Kidney epithelial cell (primary cell): Measurements from ENCODE around the gene SLC30A2. TPM values are rescaled to one million over a fixed set of nuclear protein-coding genes. Genes with fewer than 3 reads are reported as not detected.

Source experiments
- DNase-seq: peaks from one replicate; pipeline ENCODE4 v3.0.0-alpha.2; 2010; ENCODE audit warnings: low read depth
- H3K27me3 ChIP-seq: 2 replicates; pipeline ENCODE4 v1.6.0; 2011; ENCODE audit warnings: low read length; ENCODE audit not compliant: control insufficient read depth, insufficient read depth
- H3K36me3 ChIP-seq: 2 replicates; pipeline ENCODE4 v1.5.1; 2011; ENCODE audit warnings: low read length; ENCODE audit not compliant: control insufficient read depth, insufficient read depth
- H3K4me3 ChIP-seq: 2 replicates; pipeline ENCODE4 v1.5.1; 2011; ENCODE audit warnings: low read depth, mild to moderate bottlenecking, control low read depth, low read length
- total RNA-seq: library from RNA; depleted of rRNA; stranded (reverse); fragments of >200 nt; gene quantifications from 2 replicates; pipeline ENCODE4 v1.2.3, GENCODE V29; 2015
- TF ChIP-seq, protein P1 (sequence below): IDR thresholded peaks from 2 replicates; pipeline ENCODE4 v1.5.1; 2011; ENCODE audit warnings: mild to moderate bottlenecking, moderate library complexity, low read length, control low read depth, inconsistent platforms; ENCODE audit not compliant: insufficient read depth, poor library complexity, severe bottlenecking

Gene SLC30A2
- total RNA-seq, 1 donor from 2014 or later: 0.75 TPM

DNA sequence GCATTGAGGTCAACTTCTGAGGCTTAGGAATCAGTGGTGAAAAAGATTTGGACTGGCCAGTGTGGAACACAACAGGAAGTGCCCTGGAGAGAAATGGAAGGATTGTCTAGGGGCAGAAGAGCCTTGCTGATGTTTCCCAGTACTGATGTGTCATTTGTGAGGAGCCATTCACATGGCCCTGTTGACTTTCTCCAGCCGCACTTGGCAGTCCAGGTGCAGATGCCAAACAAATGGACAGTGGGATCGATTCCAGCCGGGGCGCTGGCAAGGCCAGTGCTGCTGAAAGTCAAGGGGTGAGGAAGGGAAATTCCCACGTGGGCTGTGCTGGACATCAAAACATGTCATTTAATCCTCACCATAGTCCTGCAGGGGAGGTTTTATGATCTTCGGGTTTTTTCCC, 26.4 kb upstream of the SLC30A2 start:
- Histone ChIP-seq H3K36me3 (no peaks in the 10 kb centered on the region), H3K4me3 (no peak overlapping the region), H3K27me3 (peaks cover 10% of the 10 kb centered on the region)
- TF ChIP-seq, protein P1, sequence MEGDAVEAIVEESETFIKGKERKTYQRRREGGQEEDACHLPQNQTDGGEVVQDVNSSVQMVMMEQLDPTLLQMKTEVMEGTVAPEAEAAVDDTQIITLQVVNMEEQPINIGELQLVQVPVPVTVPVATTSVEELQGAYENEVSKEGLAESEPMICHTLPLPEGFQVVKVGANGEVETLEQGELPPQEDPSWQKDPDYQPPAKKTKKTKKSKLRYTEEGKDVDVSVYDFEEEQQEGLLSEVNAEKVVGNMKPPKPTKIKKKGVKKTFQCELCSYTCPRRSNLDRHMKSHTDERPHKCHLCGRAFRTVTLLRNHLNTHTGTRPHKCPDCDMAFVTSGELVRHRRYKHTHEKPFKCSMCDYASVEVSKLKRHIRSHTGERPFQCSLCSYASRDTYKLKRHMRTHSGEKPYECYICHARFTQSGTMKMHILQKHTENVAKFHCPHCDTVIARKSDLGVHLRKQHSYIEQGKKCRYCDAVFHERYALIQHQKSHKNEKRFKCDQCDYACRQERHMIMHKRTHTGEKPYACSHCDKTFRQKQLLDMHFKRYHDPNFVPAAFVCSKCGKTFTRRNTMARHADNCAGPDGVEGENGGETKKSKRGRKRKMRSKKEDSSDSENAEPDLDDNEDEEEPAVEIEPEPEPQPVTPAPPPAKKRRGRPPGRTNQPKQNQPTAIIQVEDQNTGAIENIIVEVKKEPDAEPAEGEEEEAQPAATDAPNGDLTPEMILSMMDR: no peak
- no peak for DNase-seq

GRCh38 chr1:26070963-26071342, 25.0 kb upstream of the SLC30A2 start:
- TF ChIP-seq, protein P1: no peak
- H3K36me3 ChIP-seq: no peaks in the 10 kb centered on the region
- peaks cover 13% of the 10 kb centered on the region for H3K27me3 ChIP-seq
- no peak for DNase-seq
- no peak overlapping the region for H3K4me3 ChIP-seq

DNA sequence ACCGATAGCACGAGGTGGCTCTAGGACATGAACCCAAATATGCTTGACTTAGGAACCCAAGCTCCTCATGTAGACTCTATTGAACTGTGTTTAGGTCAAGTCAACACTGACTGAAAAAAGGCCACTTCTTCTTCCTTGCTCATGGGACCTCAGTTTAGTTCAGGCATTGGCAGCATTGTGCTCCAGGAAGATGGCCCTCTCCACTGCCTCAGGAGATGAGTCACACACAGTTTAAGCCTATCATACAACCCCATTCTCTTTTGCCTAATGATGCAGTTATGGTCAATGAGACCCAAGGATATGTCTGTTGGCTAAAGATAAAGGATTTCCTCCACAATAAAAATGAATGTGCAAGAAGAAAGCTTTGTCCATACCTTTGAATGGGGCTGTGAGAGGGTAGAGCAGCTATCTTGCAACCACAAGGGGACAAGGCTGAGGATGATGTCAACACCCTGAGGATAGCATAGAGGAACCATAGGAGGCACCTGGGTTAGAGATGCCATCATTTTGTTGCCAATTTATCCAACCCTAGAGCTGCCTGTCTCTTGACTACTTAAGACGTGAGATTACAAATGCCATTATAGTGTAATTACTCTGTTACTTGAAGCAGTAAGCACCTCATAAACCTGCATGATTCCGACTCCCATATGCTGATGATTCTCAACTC, 24.5 kb upstream of the SLC30A2 start:
- TF ChIP-seq, protein P1: no peak
- Histone ChIP-seq H3K36me3 (no peaks in the 10 kb centered on the region), H3K4me3 (no peak overlapping the region), H3K27me3 (peaks cover 11% of the 10 kb centered on the region)
- no peak for DNase-seq

GRCh38 chr1:26069941-26070295, 24.0 kb upstream of the SLC30A2 start:
- peaks cover 11% of the 10 kb centered on the region for H3K27me3 ChIP-seq
- H3K36me3 ChIP-seq: no peaks in the 10 kb centered on the region
- TF ChIP-seq, protein P1: no peak
- no peak overlapping the region for H3K4me3 ChIP-seq
- DNase-seq: no peak

GRCh38 chr1:26067432-26067911, 21.6 kb upstream of the SLC30A2 start, which contains the start of gene TRIM63:
TRIM63 (minus strand) TSS chr1:26067630; CDS start chr1:26067494, 136 bp downstream.
- DNase-seq: no peak
- TF ChIP-seq, protein P1: no peak
- Histone ChIP-seq H3K4me3 (no peak within 1 kb of the TSS), H3K36me3 (no peaks in the 10 kb centered on the region), H3K27me3 (peaks cover 9% of the 10 kb centered on the region)

DNA sequence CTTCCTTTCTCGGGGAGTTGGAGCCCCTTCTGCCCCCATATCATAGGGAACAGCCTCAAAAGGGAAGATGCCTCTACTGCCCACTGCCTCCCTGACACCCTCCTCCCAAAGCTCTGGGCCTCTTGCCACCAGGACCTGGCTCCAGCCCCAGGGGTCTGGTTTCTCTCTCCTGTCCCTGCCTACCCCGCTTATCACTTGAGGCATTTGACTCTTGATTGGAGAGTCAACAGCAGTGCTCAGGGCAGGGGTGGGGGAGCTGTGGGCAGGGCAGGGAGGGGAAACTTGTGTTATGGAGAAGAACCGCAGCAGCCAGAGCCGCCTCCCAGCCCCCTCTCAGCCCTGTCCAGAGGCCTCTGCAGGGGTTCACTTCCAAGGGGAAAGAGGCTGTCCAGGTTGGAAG, 20.9 kb upstream of the SLC30A2 start:
- no peak for DNase-seq
- TF ChIP-seq, protein P1: no peak
- no peaks in the 10 kb centered on the region for H3K36me3 ChIP-seq
- no peak overlapping the region for H3K4me3 ChIP-seq
- peaks cover 9% of the 10 kb centered on the region for H3K27me3 ChIP-seq
